Measurements from ENCODE around the gene SCAPER. TPM values are rescaled to one million over a fixed set of nuclear protein-coding genes. Genes with fewer than 3 reads are reported as not detected.

Gene SCAPER
- total RNA-seq, 2 experiments from 2014 or later: 18.6 to 19.8 TPM

DNA sequence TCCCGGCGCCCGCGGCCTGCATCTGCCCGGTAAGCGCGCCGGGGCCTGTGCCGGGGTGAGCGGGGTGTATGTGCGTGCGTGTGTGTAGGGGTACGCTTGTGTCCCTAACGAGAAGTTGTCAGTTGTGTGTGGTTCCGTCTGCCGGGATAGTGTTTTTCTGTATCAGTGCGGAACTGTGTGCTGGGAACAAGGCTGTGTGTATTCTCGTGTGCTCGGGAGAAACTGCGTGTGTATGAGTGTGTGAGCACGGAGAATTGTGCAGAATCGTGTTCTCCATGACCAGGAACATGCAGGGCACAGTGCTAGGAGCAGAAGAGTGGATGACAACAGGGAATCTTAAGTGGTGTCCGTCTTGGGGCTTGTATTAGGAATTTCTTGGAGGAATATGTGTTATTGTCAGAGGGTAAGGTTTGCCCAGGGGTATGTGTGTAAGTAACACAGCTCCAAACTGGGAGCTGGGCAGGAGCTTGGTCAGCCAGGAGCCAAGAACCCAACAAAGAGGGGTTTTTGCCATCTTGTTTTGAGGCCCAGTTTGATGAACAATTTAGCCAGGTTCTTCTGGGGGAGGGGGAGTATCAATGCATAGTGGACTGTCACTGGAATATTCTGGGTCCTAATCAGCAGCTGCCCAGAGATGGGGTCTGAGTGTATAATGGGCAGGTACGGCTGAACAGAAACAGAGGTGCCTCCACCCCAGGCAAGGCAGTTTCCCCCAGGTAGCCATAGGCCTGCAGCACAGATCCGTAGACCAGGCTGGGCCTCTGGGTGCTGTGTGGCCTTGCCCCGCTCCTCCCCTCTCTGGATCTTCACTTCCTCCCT is 566.4 kb downstream of the SCAPER start:
- CTCF ChIA-PET: no interaction called here
- POLR2A ChIA-PET: interaction anchor here (1.1 kb wide), 1 partner anchor 49 kb away, joined by 5 read pairs; no protein-coding TSS in a partner anchor

DNA sequence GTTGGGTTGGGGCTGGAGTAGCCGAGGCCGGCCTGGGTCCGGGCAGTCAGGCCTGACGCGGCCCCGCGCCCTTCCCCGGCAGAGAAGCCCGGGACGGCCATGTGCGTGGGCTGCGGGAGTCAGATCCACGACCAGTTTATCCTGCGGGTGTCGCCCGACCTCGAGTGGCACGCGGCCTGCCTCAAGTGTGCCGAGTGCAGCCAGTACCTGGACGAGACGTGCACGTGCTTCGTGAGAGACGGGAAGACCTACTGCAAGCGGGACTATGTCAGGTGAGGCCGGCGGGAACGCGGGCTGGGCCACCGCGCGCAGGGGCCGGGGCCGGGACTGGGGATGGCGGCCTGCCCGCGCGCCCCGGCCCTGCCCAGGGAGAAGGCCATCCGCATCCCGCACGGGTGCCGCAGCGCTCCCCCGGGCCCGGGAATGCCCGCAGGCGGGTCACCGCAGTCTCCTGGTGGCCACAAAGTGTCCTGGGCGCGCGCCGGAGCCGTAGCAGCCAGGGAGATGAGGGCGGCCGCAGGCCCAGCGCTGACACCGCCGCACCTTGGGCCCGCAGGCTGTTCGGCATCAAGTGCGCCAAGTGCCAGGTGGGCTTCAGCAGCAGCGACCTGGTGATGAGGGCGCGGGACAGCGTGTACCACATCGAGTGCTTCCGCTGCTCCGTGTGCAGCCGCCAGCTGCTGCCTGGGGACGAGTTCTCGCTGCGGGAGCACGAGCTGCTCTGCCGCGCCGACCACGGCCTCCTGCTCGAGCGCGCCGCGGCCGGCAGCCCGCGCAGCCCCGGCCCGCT is 567.2 kb downstream of the SCAPER start:
- POLR2A ChIA-PET: interaction anchor here (1.1 kb wide), 1 partner anchor 49 kb away, joined by 5 read pairs; no protein-coding TSS in a partner anchor
- CTCF ChIA-PET: interaction anchor here (0.6 kb wide), 1 partner anchor 107 kb away, joined by 3 read pairs; no protein-coding TSS in a partner anchor

DNA sequence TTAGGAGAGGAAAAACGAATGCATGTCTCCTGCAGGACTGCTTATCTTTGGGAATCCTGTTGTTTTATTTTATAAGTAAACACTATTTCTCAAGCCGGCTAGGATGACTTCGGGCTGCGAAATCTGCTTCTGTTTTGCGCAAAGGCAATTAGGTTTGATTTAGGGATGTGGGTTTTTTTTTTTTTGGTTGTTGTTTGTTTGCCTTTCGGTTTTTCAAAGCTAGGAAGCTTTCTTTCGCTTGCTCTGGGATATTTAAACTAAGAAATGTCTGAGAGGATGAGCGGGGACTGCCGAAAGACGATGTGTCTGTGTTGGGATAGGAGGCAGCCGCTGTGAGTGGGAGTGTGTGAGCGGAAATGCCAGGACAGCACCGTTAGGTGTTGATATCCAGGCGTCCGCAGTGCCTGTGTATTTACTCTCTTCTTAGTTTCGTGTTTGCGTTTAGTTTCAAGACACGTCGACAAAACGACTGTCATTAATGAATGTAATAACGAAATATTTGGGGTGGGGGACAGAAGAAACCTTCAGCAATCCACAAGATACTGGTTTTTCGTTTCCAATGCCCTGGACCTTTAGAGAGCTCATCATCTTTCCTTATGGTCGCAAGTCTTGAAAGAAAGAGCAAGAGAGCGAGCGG is 568.0 kb downstream of the SCAPER start:
- CTCF ChIA-PET: interaction anchor here (0.6 kb wide), 1 partner anchor 107 kb away, joined by 3 read pairs; no protein-coding TSS in a partner anchor
- POLR2A ChIA-PET: no interaction called here

DNA sequence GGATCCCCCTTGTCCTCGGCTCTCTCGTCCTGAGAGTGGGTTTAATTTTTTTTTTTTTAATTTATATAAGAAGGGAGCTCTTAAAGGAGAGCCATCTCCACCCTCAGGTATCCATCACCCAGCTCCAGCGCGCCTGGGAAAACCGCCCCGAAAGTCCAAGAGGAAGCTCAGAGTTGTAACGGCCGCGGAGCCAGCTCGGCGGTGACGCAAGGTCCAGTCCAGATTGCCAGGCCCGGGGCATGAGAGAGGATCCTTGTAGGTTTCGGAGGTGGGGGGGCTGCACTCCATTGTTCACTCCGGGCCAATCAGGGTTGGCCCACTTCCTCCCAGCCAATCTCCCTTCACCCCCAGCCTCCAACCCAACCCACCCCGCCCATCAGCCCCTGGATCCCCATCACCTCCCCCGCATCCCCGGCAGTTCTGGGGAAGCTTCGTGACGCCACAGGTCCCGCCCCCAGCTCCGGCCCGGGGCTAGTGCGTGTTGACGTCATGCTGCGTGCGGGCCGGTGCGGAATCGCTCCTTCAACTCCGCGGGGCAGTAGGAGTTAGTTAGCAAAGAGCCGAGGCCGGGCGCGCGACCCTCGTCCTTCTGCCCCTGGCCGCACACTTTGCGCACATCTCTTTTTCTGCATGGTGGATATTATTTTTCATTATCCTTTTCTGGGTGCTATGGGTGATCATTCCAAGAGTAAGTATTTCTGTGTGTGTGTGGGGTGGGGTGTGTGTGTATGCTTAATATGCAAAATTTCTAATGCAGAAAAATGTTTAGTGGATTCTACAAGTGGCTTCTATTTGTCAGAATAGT is 568.7 kb downstream of the SCAPER start, which contains the start of gene ISL2:
Gene ISL2, plus strand, starts transcription at position 520 of the 805 bp plus-strand sequence. Its CDS starts 111 bp downstream, at position 631.
- POLR2A ChIA-PET: no interaction called here

DNA sequence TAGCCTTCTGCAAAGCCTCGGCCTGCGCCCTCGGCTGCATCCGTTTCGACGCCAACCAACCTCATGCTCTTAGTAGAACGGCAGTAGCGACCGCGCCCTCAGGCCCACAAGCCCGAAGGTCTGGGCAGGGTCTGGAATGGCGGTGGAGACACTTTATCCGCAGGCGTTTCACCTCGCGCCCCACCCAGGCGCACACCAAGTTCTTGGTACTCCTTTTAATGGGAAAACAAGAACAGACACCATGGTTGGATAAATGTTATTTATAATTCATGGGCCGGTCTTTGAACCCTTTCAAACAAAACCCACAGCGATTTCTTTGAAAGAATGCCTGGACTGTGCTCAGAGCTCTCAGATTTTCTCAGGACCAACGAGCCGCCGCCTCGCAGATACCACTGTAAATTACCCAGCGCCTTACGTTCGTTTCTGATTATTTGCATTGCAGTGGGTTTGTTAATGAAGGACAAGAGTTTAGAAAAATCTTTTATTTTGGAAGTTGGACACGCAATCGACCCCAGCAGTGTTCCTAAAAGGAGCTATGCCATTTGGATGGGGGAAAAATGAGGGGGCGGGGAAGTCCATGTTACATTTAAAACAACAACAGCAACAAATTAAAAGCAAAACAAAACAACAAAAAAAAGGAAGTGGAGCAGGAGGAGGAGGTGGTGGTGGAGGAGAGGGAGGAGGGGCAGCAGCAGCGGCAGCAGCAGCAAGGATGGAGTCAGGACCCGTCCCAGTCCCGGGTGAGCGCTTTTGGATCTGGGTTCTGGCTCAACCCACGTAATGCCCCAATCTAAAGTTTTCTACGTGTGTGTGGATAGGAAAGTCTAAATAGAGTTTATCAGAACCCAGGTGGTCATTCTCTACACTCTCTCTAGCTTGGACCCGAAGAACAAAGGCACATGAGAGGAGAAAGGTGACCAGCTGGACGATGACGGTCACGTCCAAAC is 569.6 kb downstream of the SCAPER start:
- POLR2A ChIA-PET: no interaction called here

More for the DNA sequence above, 568.7 kb downstream of the SCAPER start, which contains the start of gene ISL2:
- CTCF ChIA-PET: interaction anchor here (0.6 to 1.3 kb wide), 3 partner anchors 197 to 518 kb away, joined by 3 read pairs; no protein-coding TSS in a partner anchor

DNA sequence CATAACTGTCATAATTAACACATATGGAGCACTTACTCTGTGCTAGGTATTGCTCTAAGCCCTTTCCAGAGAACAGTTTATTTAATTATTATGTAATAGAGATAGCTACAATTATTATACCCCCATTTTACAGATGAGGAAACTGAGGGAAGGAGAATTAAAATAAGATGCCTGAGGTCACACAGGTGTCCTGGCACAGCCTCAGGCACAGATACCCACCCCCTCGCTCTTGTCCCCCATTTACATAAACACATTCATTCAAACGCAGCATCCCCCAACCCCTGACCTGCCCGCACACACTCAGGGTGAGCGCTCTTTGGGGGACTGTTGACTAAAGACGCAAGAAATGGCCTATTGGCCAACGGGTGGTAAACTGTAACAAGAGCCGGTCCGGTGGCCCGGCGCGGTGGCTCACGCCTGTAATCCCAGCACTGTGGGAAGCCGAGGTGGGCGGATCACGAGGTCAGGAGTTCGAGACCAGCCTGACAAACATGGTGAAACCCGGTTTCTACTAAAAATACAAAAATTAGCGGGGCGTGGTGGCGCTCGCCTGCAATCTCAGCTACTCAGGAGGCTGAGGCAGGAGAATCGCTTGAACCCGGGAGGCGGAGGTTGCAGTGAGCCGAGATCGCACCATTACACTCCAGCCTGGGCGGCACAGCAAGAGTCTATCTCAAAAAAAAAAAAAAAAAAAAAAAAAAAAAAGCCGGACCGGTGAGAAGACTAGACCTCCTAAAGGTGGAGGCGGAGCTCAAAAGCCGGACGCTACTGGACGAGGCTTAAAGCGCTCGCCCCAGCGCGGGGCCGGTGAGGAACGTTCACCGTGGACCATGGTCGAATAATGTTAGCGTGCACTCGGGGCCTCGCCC is 570.5 kb downstream of the SCAPER start:
- POLR2A ChIA-PET: no interaction called here
- CTCF ChIA-PET: interaction anchor here (0.6 to 1.3 kb wide), 4 partner anchors 9 to 91 kb away, joined by 3 read pairs; no protein-coding TSS in a partner anchor

More for the DNA sequence above, 569.6 kb downstream of the SCAPER start:
- CTCF ChIA-PET: interaction anchor here (0.6 to 1.3 kb wide), 5 partner anchors 9 to 519 kb away, joined by 3 read pairs; no protein-coding TSS in a partner anchor

DNA sequence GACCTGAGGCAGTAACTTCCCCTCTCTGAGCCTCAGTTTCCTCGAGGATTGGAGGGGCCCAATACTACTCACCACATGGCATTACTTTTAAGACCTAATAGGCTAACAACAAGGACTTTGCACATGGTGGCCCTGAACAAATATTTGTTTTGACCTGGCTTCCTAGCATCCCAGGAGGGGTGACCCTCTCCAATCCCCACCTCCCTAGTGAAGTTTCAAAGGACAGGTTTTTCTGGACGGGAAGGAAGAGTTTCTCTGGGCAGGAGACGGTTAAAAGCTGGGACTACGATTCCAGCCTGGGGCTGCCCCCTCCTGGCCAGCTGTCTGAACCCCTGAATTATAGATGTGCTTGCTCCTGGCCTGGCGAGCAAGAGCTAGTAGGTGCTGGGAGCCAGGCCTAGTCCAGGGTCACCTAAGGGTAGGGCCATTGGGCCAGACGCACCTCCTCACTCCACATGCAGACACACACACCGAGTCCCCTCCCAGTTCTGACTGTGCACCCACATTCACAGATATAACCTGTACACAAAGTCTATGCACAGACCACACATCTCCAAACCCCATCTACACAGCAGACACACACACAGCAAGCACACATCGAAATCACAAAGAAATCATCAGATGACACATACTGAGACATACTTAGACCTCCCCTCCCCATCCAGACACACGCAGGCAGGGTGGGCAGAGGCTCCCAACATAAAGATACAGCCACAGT is 571.3 kb downstream of the SCAPER start:
- CTCF ChIA-PET: interaction anchor here (0.8 to 1.3 kb wide), 2 partner anchors 8 to 90 kb away, joined by 3 read pairs; no protein-coding TSS in a partner anchor
- POLR2A ChIA-PET: no interaction called here

DNA sequence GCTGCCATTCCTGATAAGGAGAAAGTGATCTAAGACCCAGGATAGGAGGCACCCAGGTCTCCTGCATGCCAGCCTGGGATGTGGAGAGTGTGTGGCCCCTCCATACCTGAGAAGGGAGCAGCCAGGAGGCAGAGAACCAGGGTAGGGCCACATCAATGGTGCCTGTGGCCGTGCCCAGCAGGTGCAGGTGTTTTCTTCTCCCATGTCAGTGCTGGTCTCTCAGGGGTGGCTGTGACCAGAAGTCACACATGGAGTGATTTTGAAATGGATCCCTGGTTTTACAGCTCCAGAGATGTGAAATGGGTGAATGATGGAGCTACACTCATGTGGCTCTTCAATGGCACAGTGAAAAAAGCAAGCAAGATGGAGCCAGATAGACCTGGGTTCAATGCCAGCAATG is 571.8 kb downstream of the SCAPER start:
- ChIA-PET POLR2A (no interaction called here), CTCF (no interaction called here)

DNA sequence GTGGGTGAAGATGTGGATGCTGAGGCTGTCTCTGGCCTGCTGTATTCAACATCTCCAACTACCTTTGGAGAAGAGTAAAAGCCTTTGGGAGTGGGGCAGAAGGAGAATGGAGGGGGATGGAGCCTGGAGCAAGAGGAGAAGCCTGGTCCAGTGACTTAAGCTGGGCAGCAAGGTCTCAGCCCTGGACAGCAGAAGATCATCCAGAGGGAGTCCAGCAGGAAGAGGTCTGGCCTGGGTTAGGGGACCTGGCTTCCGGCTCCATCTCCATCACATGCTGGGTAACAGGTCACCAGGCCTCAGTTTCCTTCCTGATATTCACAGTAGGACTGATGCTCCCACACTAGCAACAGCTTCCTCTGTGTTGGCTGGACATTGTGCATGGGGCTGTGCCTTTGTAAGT is 572.3 kb downstream of the SCAPER start:
- CTCF ChIA-PET: no interaction called here
- POLR2A ChIA-PET: no interaction called here

DNA sequence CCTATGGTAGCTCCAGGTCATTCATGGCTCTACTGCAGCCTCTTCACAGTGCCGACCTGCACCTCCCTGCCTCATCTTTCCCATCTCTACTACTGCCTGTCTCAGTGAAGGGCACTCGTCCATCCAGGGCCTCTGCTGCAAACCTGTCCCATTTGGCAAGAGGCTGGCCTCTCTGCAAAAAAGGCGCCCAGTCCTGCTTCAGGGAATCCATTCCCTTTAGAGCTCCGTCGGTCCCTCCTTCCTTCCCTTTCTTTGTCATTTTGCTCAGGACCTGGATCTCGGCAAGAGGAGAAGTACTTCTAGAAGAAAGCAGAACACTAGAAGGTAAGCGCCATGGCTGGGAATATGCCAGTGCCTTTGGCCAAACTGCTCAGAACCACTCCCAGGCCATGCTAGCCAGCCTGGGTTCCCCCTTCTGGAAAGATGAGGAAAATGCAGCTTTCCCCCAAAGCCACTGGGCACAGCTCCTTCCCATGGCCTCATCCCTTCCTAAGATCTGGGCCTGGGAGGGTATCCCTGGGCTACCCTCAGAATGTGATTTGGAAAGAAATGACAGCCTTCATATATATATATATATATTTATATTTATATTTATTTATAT is 575.0 kb downstream of the SCAPER start:
- POLR2A ChIA-PET: no interaction called here

DNA sequence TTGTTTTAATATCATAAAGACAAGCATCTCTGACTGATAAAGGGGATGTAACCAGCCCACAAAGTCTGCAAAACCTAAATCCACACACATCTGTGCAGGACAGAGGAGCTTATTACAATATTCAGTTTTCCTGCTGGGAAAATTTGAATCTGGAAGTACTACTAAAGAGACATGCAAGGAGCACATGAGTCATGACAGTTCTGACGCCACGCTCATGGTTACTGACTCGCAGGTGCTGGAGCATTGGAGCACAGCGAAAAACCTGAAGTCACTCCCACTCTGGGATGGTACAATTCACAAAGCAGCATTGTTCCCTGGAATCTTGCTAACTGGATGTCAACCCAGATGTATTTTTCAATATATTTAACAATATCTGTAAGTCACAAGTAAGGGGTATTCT is 576.2 kb downstream of the SCAPER start:
- ChIA-PET POLR2A (no interaction called here), CTCF (no interaction called here)

More for the DNA sequence above, 575.0 kb downstream of the SCAPER start:
- CTCF ChIA-PET: no interaction called here

DNA sequence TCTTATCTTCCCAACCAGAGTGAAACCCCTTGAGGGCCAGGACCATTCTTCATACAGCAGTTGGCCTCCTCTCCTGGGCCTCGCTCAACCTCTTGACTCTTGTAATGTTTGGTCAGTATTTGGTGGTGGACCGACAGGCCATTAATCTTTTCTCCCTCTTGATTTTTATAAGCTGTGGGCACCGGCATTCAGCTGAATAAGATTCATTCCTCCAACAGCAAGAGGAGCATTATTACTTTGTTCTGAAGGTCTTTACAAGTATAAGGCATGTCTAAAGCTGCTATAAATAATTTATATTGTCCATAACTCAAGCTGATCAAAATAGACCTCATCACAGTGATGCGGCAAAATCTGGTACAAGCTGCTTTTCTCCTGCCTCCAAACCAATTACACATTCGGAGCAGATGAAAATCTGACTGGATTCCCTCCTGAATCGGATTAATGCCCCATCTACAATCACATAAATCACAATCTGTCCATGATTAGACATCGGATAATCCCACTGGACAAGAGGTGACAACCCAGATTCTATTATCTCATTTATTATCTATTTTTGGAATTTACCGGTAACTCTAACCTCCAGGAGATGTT is 576.9 kb downstream of the SCAPER start:
- ChIA-PET CTCF (no interaction called here), POLR2A (no interaction called here)

DNA sequence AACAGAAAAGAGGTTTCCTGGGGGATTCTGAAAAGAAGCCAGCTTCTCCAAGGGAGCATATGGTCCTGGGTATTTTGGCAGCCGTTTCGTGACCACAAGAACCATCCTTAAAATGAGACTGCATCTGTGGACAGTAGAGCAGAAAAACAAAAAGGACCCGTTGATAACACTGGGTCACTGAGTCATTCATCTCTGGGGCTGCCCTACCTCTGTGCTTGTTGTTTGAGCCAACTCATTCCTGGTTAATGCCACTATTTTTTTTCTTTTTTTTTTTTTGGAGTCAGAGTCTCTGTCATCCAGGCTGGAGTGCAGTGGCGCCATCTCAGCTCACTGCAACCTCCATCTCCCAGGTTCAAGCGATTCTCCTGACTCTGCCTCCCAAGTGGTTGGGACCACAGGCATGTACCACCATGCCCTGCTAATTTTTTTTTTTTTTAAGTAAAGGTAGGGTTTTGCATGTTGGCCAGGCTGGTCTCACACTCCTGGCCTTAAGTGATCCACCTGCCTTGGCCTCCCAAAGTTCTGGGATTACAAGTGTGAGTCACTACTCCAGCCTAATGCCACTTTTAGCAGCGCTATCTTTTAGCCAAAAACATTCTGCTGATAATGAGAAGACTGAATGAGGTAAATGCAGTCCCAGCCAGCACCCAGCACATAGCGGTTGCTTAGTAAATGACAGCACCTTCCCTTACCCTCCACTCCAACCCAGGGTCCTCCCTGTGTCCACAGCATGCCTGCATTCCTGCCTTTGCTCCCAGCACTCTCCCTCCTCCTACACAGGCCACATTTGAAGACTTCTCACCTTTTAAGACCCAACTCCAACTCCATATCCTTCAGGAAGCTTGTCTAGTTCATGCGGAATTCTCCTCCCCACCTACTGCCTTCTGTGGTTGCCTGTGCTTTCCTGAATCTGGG is 577.7 kb downstream of the SCAPER start:
- CTCF ChIA-PET: no interaction called here
- POLR2A ChIA-PET: no interaction called here

DNA sequence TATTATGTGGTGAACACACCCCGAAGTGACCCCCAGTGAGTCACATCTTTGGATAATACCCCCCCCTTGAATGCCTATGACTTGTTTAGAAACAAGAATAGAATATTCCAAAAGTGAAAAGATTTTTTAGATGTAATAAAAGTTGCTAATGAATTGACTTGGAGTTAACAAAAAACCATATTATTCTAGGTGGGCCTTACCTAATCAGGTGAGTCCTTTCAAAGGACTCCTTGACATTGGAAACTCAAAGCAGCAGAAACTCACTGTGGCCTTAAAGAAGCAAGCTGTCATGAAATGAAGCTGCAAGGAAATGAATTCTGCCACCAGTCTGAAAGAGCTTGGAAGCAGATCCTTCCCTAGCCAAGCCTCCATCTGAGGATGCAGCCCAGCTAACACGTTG is 579.4 kb downstream of the SCAPER start:
- POLR2A ChIA-PET: interaction anchor here (0.6 kb wide), 1 partner anchor 24 kb away, joined by 5 read pairs; no protein-coding TSS in a partner anchor
- CTCF ChIA-PET: interaction anchor here (0.8 to 1.1 kb wide), 2 partner anchors 9 to 250 kb away, joined by 3 to 5 read pairs; no protein-coding TSS in a partner anchor
